Measurements from ENCODE around the gene GLOD4.

The GLOD4 gene

GRCh38 chr17:744937-745336 lies 37.1 kb downstream of the GLOD4 start:
- no peak for DNase-seq (ENCODE audit: low read depth in 1 of 2, low spot score in 1 of 2)
- no peaks in the 10 kb centered on the region for H3K27me3 ChIP-seq (ENCODE audit: insufficient read depth, poor library complexity, severe bottlenecking)
- no peak overlapping the region for H3K4me3 ChIP-seq (replicated peaks; ENCODE audit: insufficient read depth, low read length)
- no peak overlapping the region for H3K27ac ChIP-seq (replicated peaks)
- TF ChIP-seq SPI1 (IDR thresholded peaks at IDR 0.05; ENCODE audit: borderline replicate concordance, low read depth) = no peak
- no peak for TF ChIP-seq POLR2AphosphoS5 (IDR thresholded peaks at IDR 0.05; ENCODE audit: low read depth)
- no peak for TF ChIP-seq REST (IDR thresholded peaks at IDR 0.05; ENCODE audit: insufficient replicate concordance, low read depth)
- TF ChIP-seq, protein P1, sequence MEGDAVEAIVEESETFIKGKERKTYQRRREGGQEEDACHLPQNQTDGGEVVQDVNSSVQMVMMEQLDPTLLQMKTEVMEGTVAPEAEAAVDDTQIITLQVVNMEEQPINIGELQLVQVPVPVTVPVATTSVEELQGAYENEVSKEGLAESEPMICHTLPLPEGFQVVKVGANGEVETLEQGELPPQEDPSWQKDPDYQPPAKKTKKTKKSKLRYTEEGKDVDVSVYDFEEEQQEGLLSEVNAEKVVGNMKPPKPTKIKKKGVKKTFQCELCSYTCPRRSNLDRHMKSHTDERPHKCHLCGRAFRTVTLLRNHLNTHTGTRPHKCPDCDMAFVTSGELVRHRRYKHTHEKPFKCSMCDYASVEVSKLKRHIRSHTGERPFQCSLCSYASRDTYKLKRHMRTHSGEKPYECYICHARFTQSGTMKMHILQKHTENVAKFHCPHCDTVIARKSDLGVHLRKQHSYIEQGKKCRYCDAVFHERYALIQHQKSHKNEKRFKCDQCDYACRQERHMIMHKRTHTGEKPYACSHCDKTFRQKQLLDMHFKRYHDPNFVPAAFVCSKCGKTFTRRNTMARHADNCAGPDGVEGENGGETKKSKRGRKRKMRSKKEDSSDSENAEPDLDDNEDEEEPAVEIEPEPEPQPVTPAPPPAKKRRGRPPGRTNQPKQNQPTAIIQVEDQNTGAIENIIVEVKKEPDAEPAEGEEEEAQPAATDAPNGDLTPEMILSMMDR (IDR thresholded peaks at IDR 0.05; ENCODE audit: insufficient read depth, low read length) = no peak
- TF ChIP-seq GABPA (IDR thresholded peaks at IDR 0.05; ENCODE audit: low read depth) = no peak

DNA sequence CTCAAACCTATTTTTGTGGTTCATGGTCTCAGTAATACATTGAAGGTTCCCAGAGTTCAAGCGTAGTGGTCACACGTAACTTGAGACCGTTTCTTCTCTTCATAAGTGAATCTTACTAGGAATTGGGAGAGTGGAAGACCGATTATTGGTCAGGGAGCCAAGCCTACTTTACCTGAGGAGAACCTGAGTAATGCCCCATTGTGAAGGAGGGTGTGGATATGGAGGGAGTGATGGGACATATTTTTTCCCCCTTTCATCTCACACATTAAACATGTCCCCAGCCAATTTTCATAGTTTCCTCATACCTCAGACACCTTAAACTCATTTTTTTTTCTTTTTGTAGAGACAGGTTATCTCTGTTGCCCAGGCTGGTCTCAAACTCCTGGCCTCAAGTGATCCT lies 38.9 kb downstream of the GLOD4 start:
- Histone ChIP-seq H3K27me3 (ENCODE audit: insufficient read depth, poor library complexity, severe bottlenecking) (no peaks in the 10 kb centered on the region), H3K4me3 (replicated peaks; ENCODE audit: insufficient read depth, low read length) (no peak overlapping the region), H3K27ac (replicated peaks) (no peak overlapping the region)
- no peak for DNase-seq (ENCODE audit: low read depth in 1 of 2, low spot score in 1 of 2)
- TF ChIP-seq GABPA (IDR thresholded peaks at IDR 0.05; ENCODE audit: low read depth) = no peak
- TF ChIP-seq, protein P1 (IDR thresholded peaks at IDR 0.05; ENCODE audit: insufficient read depth, low read length) = no peak
- TF ChIP-seq SPI1 (IDR thresholded peaks at IDR 0.05; ENCODE audit: borderline replicate concordance, low read depth) = no peak
- TF ChIP-seq REST (IDR thresholded peaks at IDR 0.05; ENCODE audit: insufficient replicate concordance, low read depth) = no peak
- TF ChIP-seq POLR2AphosphoS5 (IDR thresholded peaks at IDR 0.05; ENCODE audit: low read depth) = no peak

- Histone ChIP-seq H3K27ac (replicated peaks) (no peak overlapping the region), H3K4me3 (replicated peaks; ENCODE audit: insufficient read depth, low read length) (no peak overlapping the region)
- no peak for DNase-seq (ENCODE audit: low read depth in 1 of 2, low spot score in 1 of 2)
Observed at GRCh38 chr17:742147-742793, 39.8 kb downstream of the GLOD4 start.

More at GRCh38 chr17:742147-742793, 39.8 kb downstream of the GLOD4 start:
- no peak for TF ChIP-seq POLR2AphosphoS5 (IDR thresholded peaks at IDR 0.05; ENCODE audit: low read depth)
- TF ChIP-seq, protein P1 (IDR thresholded peaks at IDR 0.05; ENCODE audit: insufficient read depth, low read length) = no peak
- no peaks in the 10 kb centered on the region for H3K27me3 ChIP-seq (ENCODE audit: insufficient read depth, poor library complexity, severe bottlenecking)
